Ovary (tissue), 9 donors: Measurements from ENCODE around the gene RABL6. TPM values are rescaled to one million over a fixed set of nuclear protein-coding genes. Genes with fewer than 3 reads are reported as not detected.

ENCODE experiments used
- DNase-seq, 5 donors: peaks; one replicate each; pipeline ENCODE4 v3.0.0-alpha.2; 2019 to 2020
- H3K27ac ChIP-seq, 2 donors: fragments of 200-600 bp; one replicate each; pipeline versions ENCODE4 v1.5.1 to v1.8.0; 2019 to 2022
- H3K27me3 ChIP-seq: fragments of 200-600 bp; one replicate; pipeline ENCODE4 v1.8.0; 2022
- H3K36me3 ChIP-seq: fragments of 200-600 bp; sonication (generic); one replicate; pipeline ENCODE4 v1.5.1; 2019
- H3K4me1 ChIP-seq: one replicate; pipeline ENCODE4 v1.8.1; 2013; ENCODE audit warnings: mild to moderate bottlenecking, moderate library complexity; ENCODE audit not compliant: insufficient read depth
- H3K4me3 ChIP-seq: fragments of 200-600 bp; sonication (generic); one replicate; pipeline ENCODE4 v1.5.1; 2017
- H3K9me3 ChIP-seq, 2 donors: fragments of 200-600 bp in 1 of 2; sonication (generic) in 1 of 2; one replicate each; pipeline versions ENCODE4 v1.5.1 to v1.8.1; 2013 to 2019; ENCODE audit warnings: mild to moderate bottlenecking in 1 of 2, moderate library complexity in 1 of 2
- EP300 ChIP-seq: sonication (generic); formaldehyde crosslinking; IDR thresholded peaks from one replicate; pipeline ENCODE4 v1.6.1; 2017; ENCODE audit warnings: antibody characterized with exemption
- POLR2A ChIP-seq: fragments of 450-650 bp; IDR thresholded peaks from one replicate; pipeline ENCODE4 v1.6.1; 2017; ENCODE audit warnings: antibody characterized with exemption, mild to moderate bottlenecking, moderate library complexity
- WGBS, 3 donors: extraction: QIAGEN DNeasy Blood & Tissue Kit in 1 of 3; methylation state at CpG; one replicate each; pipeline versions ENCODE4 v1.1.5 to v1.1.7; 2013 to 2017; 5-methylcytosine and 5-hydroxymethylcytosine counted together
- intact Hi-C, 4 donors: fragments of 100-400 bp; cut with DNase I; formaldehyde crosslinking; loops; one replicate each; pipeline versions ENCODE4 v1.11.0 to v1.15.1; 2022 to 2023
- polyA plus RNA-seq, 2 donors: library from polyadenylated mRNA; stranded (reverse); fragments of 200-250 nt in 1 of 2; fragments of 350-450 nt in 1 of 2; fragmentation: Illumina TruSeq in 1 of 2; extraction: RNeasy Lipid Tissue Mini Kit (QIAGEN cat#74804) in 1 of 2; gene quantifications; one replicate each; pipeline ENCODE4 v1.2.3, GENCODE V29; 2013 to 2014
- total RNA-seq, 7 donors: library from RNA; depleted of rRNA in 2 of 7; stranded (reverse); fragments of >200 nt in 2 of 7; fragmentation: NEBNext Ultra II Directional in 3 of 7; extraction: Animal tissue kit (Norgen Biotek cat#: 25700) in 3 of 7; gene quantifications; one replicate each; pipeline versions ENCODE4 v1.1.0 to v1.2.4, GENCODE V29; 2016 to 2023
- TF ChIP-seq, protein P1 (sequence below), 3 donors: fragments of 450-650 bp in 2 of 3; fragments of 200-600 bp in 1 of 3; IDR thresholded peaks; one replicate each; pipeline versions ENCODE4 v1.5.1 to v1.8.0; 2016 to 2022; ENCODE audit warnings: antibody characterized with exemption in 3 of 3, mild to moderate bottlenecking in 1 of 3
- donor health status: DM: no; HTN: no; CAD: no; lungs with moderate emphysema.
- donor health status: DM: no; HTN: no; CAD: no.
- donor health status: Bipolar disorder and iron deficiency.
- donor health status: DM: yes; HTN: yes; CAD: no.
- donor health status: DM: no; HTN: no; CAD: no.
- donor health status: DM: yes; HTN: yes; CAD: no.

The RABL6 gene
- total and polyA plus RNA-seq, 9 donors: 22.6 to 65.4 (median 49.4) TPM

DNA sequence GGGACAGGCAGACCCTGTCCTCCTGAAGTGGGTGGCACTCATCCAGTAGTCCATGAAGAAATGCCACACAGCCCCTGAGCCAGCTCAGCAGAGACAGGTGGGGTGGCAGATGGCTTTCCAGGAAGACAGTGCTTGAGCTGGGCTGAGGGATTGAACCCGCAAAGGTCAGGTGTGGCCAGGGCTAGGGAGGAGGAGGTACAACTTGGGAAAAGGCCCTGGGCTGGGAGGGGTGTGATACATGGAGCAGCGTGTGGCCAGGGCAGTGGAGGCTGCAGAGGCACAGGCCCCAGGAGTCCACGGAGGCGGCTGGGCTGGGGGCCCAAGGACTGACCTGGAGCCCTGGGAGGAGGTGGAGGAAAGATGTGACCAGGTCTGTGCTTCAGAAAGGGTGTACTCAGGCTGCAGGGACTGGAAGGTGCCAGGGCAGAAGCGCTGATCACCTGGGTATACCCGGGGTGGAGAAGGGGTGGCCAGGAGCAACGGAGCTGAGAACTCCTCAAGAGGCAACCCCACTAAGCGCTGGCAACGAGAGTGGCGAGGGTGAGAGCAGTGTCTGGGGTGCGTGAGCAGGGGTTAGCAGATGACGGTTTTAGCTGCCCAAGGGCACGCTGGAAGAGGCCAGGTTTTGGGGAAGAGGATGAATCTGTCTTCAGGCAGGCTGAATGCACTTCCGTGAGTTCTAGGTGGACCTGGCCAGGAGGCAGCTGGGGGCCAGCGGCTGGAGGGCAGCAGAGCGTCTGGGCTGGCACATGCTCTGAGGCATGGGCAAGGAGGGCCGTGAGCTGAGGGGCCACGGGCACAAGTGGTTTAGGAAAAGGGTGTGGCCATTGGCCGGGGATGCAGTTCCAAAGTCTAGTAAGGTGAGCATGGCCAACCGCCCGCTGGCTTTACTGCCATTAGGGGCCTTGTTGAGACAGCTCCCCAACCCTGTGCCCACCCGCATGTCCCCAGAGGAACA, 3.9 kb upstream of the RABL6 start:
- no peak overlapping the region for H3K4me3 ChIP-seq
- TF ChIP-seq POLR2A (no peak), EP300 (no peak)
- TF ChIP-seq, protein P1, sequence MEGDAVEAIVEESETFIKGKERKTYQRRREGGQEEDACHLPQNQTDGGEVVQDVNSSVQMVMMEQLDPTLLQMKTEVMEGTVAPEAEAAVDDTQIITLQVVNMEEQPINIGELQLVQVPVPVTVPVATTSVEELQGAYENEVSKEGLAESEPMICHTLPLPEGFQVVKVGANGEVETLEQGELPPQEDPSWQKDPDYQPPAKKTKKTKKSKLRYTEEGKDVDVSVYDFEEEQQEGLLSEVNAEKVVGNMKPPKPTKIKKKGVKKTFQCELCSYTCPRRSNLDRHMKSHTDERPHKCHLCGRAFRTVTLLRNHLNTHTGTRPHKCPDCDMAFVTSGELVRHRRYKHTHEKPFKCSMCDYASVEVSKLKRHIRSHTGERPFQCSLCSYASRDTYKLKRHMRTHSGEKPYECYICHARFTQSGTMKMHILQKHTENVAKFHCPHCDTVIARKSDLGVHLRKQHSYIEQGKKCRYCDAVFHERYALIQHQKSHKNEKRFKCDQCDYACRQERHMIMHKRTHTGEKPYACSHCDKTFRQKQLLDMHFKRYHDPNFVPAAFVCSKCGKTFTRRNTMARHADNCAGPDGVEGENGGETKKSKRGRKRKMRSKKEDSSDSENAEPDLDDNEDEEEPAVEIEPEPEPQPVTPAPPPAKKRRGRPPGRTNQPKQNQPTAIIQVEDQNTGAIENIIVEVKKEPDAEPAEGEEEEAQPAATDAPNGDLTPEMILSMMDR (IDR thresholded peaks at IDR 0.05): no peak
- peaks cover 9% of the 10 kb centered on the region for H3K4me1 ChIP-seq
- DNase-seq: peak in 1 of 5 donors; percentile 41
- H3K27me3 ChIP-seq: no peaks in the 10 kb centered on the region
- H3K9me3 ChIP-seq: no peaks in the 10 kb centered on the region
- WGBS, 3 donors: 93 to 95% (median 94%) methylated on average over 22 of the region's 22 CpGs
- H3K36me3 ChIP-seq: no peaks in the 10 kb centered on the region
- no peak overlapping the region for H3K27ac ChIP-seq
- intact Hi-C loops: no loop called here

DNA sequence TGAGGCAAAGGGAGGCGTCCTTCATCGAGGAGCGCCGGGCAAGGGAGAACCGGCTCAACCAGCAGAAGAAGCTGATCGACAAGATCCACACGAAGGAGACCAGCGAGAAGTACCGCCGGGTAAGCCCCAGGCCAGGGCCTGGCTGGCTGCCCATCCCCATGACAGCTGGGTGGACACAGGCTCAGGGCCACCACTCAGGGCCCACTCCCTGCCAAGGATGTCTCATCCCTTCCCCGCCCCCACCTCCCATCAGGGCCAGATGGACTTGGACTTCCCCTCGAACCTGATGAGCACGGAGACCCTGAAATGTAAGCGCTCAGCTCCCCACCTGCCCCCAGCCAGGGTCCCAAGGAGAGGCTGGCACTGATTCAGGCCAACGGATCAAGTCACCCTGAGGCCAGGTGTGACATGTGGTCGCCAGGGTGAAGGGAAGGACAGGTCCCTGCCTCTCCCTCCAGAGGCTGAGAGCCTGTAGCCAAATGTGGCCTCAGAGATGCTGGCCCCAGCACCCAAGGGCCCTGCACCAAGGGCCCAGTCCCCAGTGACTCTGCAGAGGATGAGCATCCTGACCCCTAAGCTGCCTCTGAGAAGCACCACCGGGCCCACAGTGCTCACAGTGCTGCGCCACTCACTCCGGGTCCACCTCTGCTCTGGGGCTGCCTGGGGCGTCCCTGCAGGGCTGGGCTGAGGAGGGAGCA, 3.1 kb upstream of the RABL6 start:
- DNase-seq: peak in 3 of 5 donors; percentile 41 to 51 (median 44)
- 89% methylated on average over 20 of the region's 20 CpGs for WGBS, 3 donors
- no peak for TF ChIP-seq EP300
- no peak for TF ChIP-seq POLR2A
- TF ChIP-seq, protein P1 (IDR thresholded peaks at IDR 0.05): no peak
- Histone ChIP-seq H3K27ac (no peak overlapping the region), H3K4me1 (peaks cover 5% of the 10 kb centered on the region), H3K36me3 (no peaks in the 10 kb centered on the region), H3K27me3 (no peaks in the 10 kb centered on the region), H3K4me3 (no peak overlapping the region), H3K9me3 (no peaks in the 10 kb centered on the region)
- intact Hi-C loops: no loop called here

DNA sequence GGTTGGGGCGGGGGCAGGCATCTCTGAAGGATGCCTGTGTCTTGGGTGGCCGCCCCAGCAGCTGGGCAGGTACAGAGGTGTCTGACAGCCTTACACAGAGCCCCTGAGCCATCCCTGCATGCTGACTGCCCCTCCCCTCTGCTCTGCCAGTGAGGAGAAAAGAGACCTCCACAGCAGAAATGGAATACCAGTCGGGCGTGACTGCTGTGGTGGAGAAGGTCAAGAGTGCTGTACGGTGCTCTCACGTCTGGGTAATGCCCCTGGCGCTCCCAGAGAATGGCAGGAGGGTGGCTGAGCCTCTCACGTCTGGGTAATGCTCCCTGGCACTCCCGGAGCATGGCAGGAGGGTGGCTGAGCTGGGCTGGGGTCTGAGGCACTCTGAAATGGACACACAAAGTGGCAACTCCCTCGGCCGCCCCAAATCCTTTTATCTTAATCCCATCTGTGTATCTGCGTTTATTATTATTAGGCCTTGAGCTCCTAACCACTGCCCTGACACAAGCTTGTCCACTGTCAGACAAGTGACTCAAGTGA, 2.5 kb upstream of the RABL6 start:
- H3K27ac ChIP-seq: no peak overlapping the region
- no peak overlapping the region for H3K4me3 ChIP-seq
- H3K36me3 ChIP-seq: no peaks in the 10 kb centered on the region
- intact Hi-C loops: no loop called here
- WGBS, 3 donors: 86 to 87% (median 86%) methylated on average over 11 to 12 of the region's 12 CpGs
- DNase-seq: peak in 1 of 5 donors; percentile 38
- no peak for TF ChIP-seq EP300
- no peak for TF ChIP-seq POLR2A
- TF ChIP-seq, protein P1 (IDR thresholded peaks at IDR 0.05): no peak
- H3K27me3 ChIP-seq: no peaks in the 10 kb centered on the region
- peaks cover 3% of the 10 kb centered on the region for H3K4me1 ChIP-seq
- no peaks in the 10 kb centered on the region for H3K9me3 ChIP-seq

DNA sequence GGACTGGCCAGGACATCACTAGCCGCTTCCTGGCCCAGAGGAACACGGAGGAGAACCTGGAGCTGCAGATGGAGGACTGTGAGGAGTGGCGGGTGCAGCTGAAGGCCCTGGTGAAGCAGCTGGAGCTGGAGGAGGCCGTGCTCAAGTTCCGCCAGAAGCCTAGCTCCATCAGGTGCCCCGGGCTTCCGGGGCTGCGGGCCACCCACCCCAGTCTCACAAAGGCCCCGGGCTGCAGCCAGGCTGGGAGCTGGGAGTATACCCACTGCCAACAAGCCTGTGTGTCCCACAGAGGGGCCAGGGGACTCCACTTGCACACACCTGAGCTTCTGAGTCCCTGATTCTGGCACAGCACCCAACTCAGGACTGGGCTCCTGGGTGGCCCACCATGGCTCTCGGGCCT, 1.7 kb upstream of the RABL6 start:
- WGBS, 3 donors: 90 to 93% (median 92%) methylated on average over 10 of the region's 10 CpGs

More for the DNA sequence above, 1.7 kb upstream of the RABL6 start:
- intact Hi-C loops: no loop called here
- no peaks in the 10 kb centered on the region for H3K27me3 ChIP-seq
- TF ChIP-seq, protein P1 (IDR thresholded peaks at IDR 0.05): no peak
- TF ChIP-seq EP300: no peak
- TF ChIP-seq POLR2A: no peak
- no peak overlapping the region for H3K4me3 ChIP-seq
- H3K9me3 ChIP-seq: no peaks in the 10 kb centered on the region
- H3K4me1 ChIP-seq: peaks cover 3% of the 10 kb centered on the region
- peak in 2 of 5 donors; percentile 33 to 39 for DNase-seq
- no peaks in the 10 kb centered on the region for H3K36me3 ChIP-seq
- no peak overlapping the region for H3K27ac ChIP-seq
